K562 (cell line): ENCODE measurements around the gene TRAF3IP3. TPM values are rescaled to one million over a fixed set of nuclear protein-coding genes. Genes with fewer than 3 reads are reported as not detected.

Experiments used
- ATAC-seq: fragments of 200-7000 bp; cut with Tn5 transposase; 3 replicates; pipeline ENCODE4 v1.9.1; 2020; ENCODE audit warnings: moderate library complexity
- BruUV-seq: library from RNA; stranded (reverse); fragments of 400-500 nt; replicated peaks from 2 replicates; lab custom pipeline; 2021; lab: Mats Ljungman, UMichigan
- CTCF ChIA-PET: fragments of 300-600 bp; formaldehyde crosslinking; extraction: SDS; loops from one replicate; lab custom pipeline; 2021; ENCODE audit warnings: low intra/inter-chr PET ratio; lab: Yijun Ruan, JAX
- POLR2A ChIA-PET: fragments of 300-600, 350-650 bp; sonication (Branson Sonifier 250); formaldehyde crosslinking; extraction: SDS; loops from one replicate; lab custom pipeline; 2021; ENCODE audit warnings: antibody characterized with exemption, inconsistent platforms; lab: Yijun Ruan, JAX
- DNase-seq, 4 experiments: peaks; one replicate each; pipeline versions ENCODE4 v3.0.0 to v3.0.0-alpha.2; 2011 to 2018; ENCODE audit warnings: low spot score in 3 of 4, mixed read lengths in 3 of 4; ENCODE audit errors: extremely low read depth in 1 of 4
- FAIRE-seq: peaks from 2 replicates; lab custom pipeline; 2011; peaks lifted over from hg19 to GRCh38; lab: Jason Lieb, UNC
- H2AFZ ChIP-seq: 2 replicates; pipeline ENCODE4 v1.6.0; 2011; ENCODE audit warnings: low read depth, low read length, control low read depth, inconsistent platforms
- H3K27ac ChIP-seq: fragments of 200-600 bp; 3 replicates; pipeline ENCODE4 v1.8.0; 2011; ENCODE audit warnings: low read depth, mild to moderate bottlenecking, control low read depth, inconsistent platforms, low read length, moderate library complexity, mixed read lengths; ENCODE audit errors: extremely low read depth
- H3K27me3 ChIP-seq, 2 experiments: fragments of 300-600 bp in 1 of 2; 2 replicates in 1 of 2; 3 replicates in 1 of 2; pipeline versions ENCODE4 v1.6.0 to v1.8.0; 2011; ENCODE audit warnings: inconsistent platforms in 2 of 2, low read length in 2 of 2, mild to moderate bottlenecking in 1 of 2, mixed read lengths in 1 of 2, moderate library complexity in 1 of 2; ENCODE audit not compliant: control insufficient read depth in 2 of 2, insufficient read depth in 2 of 2
- H3K36me3 ChIP-seq: fragments of 300-600 bp; 3 replicates; pipeline ENCODE4 v1.8.0; 2011; ENCODE audit warnings: mild to moderate bottlenecking, low read length, inconsistent platforms; ENCODE audit not compliant: control insufficient read depth, insufficient read depth
- H3K4me1 ChIP-seq, 2 experiments: fragments of 200-600 bp in 1 of 2; replicated peaks in 1 of 2; 2 replicates in 1 of 2; 3 replicates in 1 of 2; pipeline versions ENCODE4 v1.5.1 to v1.8.0; 2011; ENCODE audit warnings: inconsistent platforms in 2 of 2, low read length in 2 of 2, mild to moderate bottlenecking in 1 of 2, mixed read lengths in 1 of 2, moderate library complexity in 1 of 2; ENCODE audit not compliant: control insufficient read depth in 2 of 2, insufficient read depth in 2 of 2
- H3K4me2 ChIP-seq: 2 replicates; pipeline ENCODE4 v1.6.1; 2011; ENCODE audit warnings: low read length, control low read depth, inconsistent platforms, mixed read lengths; ENCODE audit not compliant: insufficient read depth
- H3K4me3 ChIP-seq: fragments of 200-600 bp; sonication (generic), shearing (Covaris generic); 2 replicates; pipeline ENCODE4 v1.5.1; 2016; ENCODE audit warnings: control low read depth, inconsistent platforms
- H3K79me2 ChIP-seq: fragments of 200-600 bp; 3 replicates; pipeline ENCODE4 v1.8.0; 2011; ENCODE audit warnings: low read length, inconsistent platforms; ENCODE audit not compliant: control insufficient read depth, insufficient read depth
- H3K9ac ChIP-seq, 2 experiments: 2 replicates each; pipeline versions ENCODE4 v1.6.0 to v1.6.1; 2011; ENCODE audit warnings: low read depth in 2 of 2, low read length in 2 of 2, control low read depth in 1 of 2, inconsistent platforms in 1 of 2, mild to moderate bottlenecking in 1 of 2, mixed read lengths in 1 of 2; ENCODE audit not compliant: insufficient read depth in 1 of 2
- H3K9me1 ChIP-seq: one replicate; pipeline ENCODE4 v1.6.0; 2011; ENCODE audit warnings: inconsistent platforms, mild to moderate bottlenecking, low read length, moderate library complexity; ENCODE audit not compliant: control insufficient read depth, insufficient read depth
- H3K9me3 ChIP-seq: replicated peaks from 2 replicates; pipeline ENCODE4 v1.5.1; 2011; ENCODE audit warnings: low read depth, low read length, inconsistent platforms; ENCODE audit not compliant: control insufficient read depth, insufficient read depth
- H4K20me1 ChIP-seq: replicated peaks from 2 replicates; pipeline ENCODE4 v1.6.1; 2011; ENCODE audit warnings: low read length, inconsistent platforms, mixed read lengths; ENCODE audit not compliant: control insufficient read depth, insufficient read depth
- RREB1 ChIP-seq: fragments of 250-450 bp; sonication (Bioruptor Pico); IDR thresholded peaks from 2 replicates; pipeline ENCODE4 v1.4.0; 2020
- SAFB ChIP-seq: fragments of 200-400 bp; formaldehyde crosslinking; IDR thresholded peaks from 2 replicates; pipeline ENCODE4 v1.6.1; 2017; ENCODE audit warnings: low read depth, low read length, borderline replicate concordance
- SAP30 ChIP-seq: fragments of 200-600 bp; sonication (generic); IDR thresholded peaks from 2 replicates; pipeline ENCODE4 v1.6.1; 2012; ENCODE audit warnings: borderline replicate concordance, low read depth, mild to moderate bottlenecking, moderate library complexity, low read length, control low read depth, inconsistent platforms; ENCODE audit not compliant: insufficient read depth, poor library complexity, severe bottlenecking
- SNIP1 ChIP-seq: fragments of 450-650 bp; IDR thresholded peaks from 2 replicates; pipeline ENCODE4 v1.7.1; 2017; ENCODE audit warnings: low read depth, mild to moderate bottlenecking
- U2AF1 ChIP-seq: fragments of 200-400 bp; formaldehyde crosslinking; optimal IDR thresholded peaks from 2 replicates; pipeline ENCODE3; 2017; ENCODE audit warnings: mild to moderate bottlenecking, low read depth, low read length, moderate library complexity
- VEZF1 ChIP-seq: fragments of 200-800 bp; sonication (Bioruptor generic); IDR thresholded peaks from 2 replicates; pipeline ENCODE4 v1.6.1; 2017; ENCODE audit warnings: missing genetic modification characterization, missing compliant biosample characterization
- ZNF12 ChIP-seq: sonication (generic); formaldehyde crosslinking; IDR thresholded peaks from 2 replicates; pipeline ENCODE4 v1.4.0; 2020; ENCODE audit warnings: mild to moderate bottlenecking, missing genetic modification reagents
- ZNF224 ChIP-seq: sonication (generic); formaldehyde crosslinking; IDR thresholded peaks from 2 replicates; pipeline ENCODE4 v1.8.0; 2022; ENCODE audit warnings: mild to moderate bottlenecking, missing genetic modification reagents
- ZNF398 ChIP-seq: fragments of 250-450 bp; sonication (Bioruptor Pico); IDR thresholded peaks from 2 replicates; pipeline ENCODE4 v1.8.0; 2021; ENCODE audit warnings: moderate library complexity, mild to moderate bottlenecking, inconsistent platforms
- WGBS: fragments of 100-300 bp; shearing (Covaris generic); methylation state at CpG from one replicate; pipeline ENCODE4 v1.1.6; 2016; ENCODE audit warnings: low coverage, mixed read lengths; ENCODE audit not compliant: insufficient coverage; ENCODE audit errors: missing lambda C conversion rate; 5-methylcytosine and 5-hydroxymethylcytosine counted together
- in situ Hi-C: fragments of 300-500 bp; cut with MboI; formaldehyde crosslinking; loops from 4 replicates; pipeline ENCODE4 v1.15.0; 2018; ENCODE audit warnings: inconsistent platforms, mixed read lengths
- intact Hi-C: fragments of 100-400 bp; cut with micrococcal nuclease; formaldehyde crosslinking; loops from 2 replicates; pipeline ENCODE4 v1.14.2; 2022
- polyA plus RNA-seq, 8 experiments: library from polyadenylated mRNA; depleted of rRNA in 4 of 8; stranded (reverse) in 5 of 8; unstranded in 3 of 8; fragments of >200 nt; fragmentation: Nextera tagmentation in 2 of 8; fragmentation: Illumina TruSeq in 1 of 8; extraction: Ambion mirVana in 2 of 8; extraction: Trizol in 1 of 8; gene quantifications; 2 replicates each; pipeline versions ENCODE4 v1.2.1 to v1.2.3, GENCODE V29; 2011 to 2014; ENCODE audit warnings: inconsistent platforms in 1 of 8, missing spikeins in 1 of 8
- total RNA-seq, 7 experiments: library from RNA; depleted of rRNA in 6 of 7; stranded (reverse); fragments of >200 nt in 6 of 7; fragmentation: Illumina TruSeq in 2 of 7; extraction: Trizol in 2 of 7; gene quantifications; 2 replicates each; pipeline versions ENCODE4 v1.2.1 to v1.2.3, GENCODE V29; 2011 to 2021; ENCODE audit warnings: low replicate concordance in 1 of 7

TRAF3IP3 gene
- total and polyA plus RNA-seq, 9 of the 15 experiments (the other 6 are each of a cell fraction or from before 2014, with no cell fraction given) = 0.06 to 1.1 (median 0.31) TPM

GRCh38 chr1:209800984-209801834 is 45.4 kb downstream of the TRAF3IP3 start (continued):
- TF ChIP-seq VEZF1 (CRISPR knock-in tag) (peak; percentile 23; the same call in 1 of the 2 replicates), ZNF224 (no peak), U2AF1 (no peak), SAP30 (no peak), ZNF12 (CRISPR knock-in tag) (no peak)

- BruUV-seq = no TSS peak
- 1% methylated on average over 4 of the region's 4 CpGs for WGBS
- Histone ChIP-seq H3K9me3 (no peaks in the 10 kb centered on the region), H3K4me1 (peaks cover 8 to 15% of the 10 kb centered on the region in 2 experiments), H3K4me2 (no peak overlapping the region), H3K9ac (no peak overlapping the region), H3K79me2 (no peaks in the 10 kb centered on the region), H2AFZ (no peak overlapping the region), H3K27ac (no peak overlapping the region), H4K20me1 (no peaks in the 10 kb centered on the region), H3K27me3 (peaks cover 19 to 27% of the 10 kb centered on the region in 2 experiments; a peak in 4 of 5 replicates), H3K4me3 (no peak overlapping the region), H3K36me3 (no peaks in the 10 kb centered on the region), H3K9me1 (peaks cover 3% of the 10 kb centered on the region)
- POLR2A ChIA-PET = interaction anchor here (0.7 kb wide), 1 partner anchor 18 kb away, joined by 5 read pairs; the partner anchor contains the start of gene C1orf74
- DNase-seq (no peak), FAIRE-seq (no peak), ATAC-seq (no peak)
- in situ Hi-C loops = no loop called here
- intact Hi-C loops = no loop called here
- CTCF ChIA-PET = no interaction called here
- TF ChIP-seq SAFB (no peak), SNIP1 (no peak), RREB1 (CRISPR knock-in tag) (no peak), ZNF398 (CRISPR knock-in tag) (no peak)
Measured at GRCh38 chr1:209802117-209802779, 46.4 kb downstream of the TRAF3IP3 start.
